ENCODE measurements around the gene GALNT13.

Gene GALNT13

DNA sequence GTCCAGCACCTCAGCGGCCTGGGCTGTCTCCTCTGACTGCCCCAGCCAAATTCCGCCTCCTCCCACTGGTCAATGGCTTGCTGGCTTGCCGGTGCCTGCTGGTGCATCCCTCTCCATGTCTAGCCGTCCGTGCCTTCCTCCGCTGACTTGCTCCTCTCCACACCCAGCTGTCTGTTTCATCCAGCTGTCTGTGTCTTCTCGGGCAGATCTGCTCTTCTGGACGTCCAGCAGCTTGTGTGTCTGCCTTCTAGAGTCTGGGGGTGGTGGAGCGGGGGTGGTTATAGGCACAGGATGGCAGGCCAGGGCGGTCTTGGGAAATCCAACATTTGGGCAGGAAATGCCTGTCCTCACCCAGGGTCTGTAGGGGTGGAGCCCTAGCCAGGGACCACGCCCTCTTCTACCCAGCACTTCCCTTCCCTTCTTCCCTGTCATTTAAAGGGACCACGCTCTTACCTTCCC is 369.2 kb downstream of the GALNT13 start:
- H4K20me1 ChIP-seq (ENCODE audit: insufficient read depth), result no peaks in the 10 kb centered on the region
- H3K4me3 ChIP-seq (IDR thresholded peaks at IDR 0.05; ENCODE audit: insufficient read depth, low read depth, low read length), result no peak overlapping the region
- no peaks in the 10 kb centered on the region for H3K27me3 ChIP-seq (ENCODE audit: insufficient read depth, low read depth)
- no peak overlapping the region for H3K4me2 ChIP-seq
- no peak overlapping the region for H3K9ac ChIP-seq
- no peaks in the 10 kb centered on the region for H3K4me1 ChIP-seq (ENCODE audit: low read depth, poor library complexity, severe bottlenecking)
- H2AFZ ChIP-seq (ENCODE audit: low read depth), result no peak overlapping the region
- no peak overlapping the region for H3K27ac ChIP-seq
- no peak for TF ChIP-seq CTCF (conservative IDR thresholded peaks at IDR 0.05; ENCODE audit: low read depth, low read length)
- H3K36me3 ChIP-seq (ENCODE audit: insufficient read depth), result no peaks in the 10 kb centered on the region
- H3K79me2 ChIP-seq (ENCODE audit: insufficient read depth, low read depth), result no peaks in the 10 kb centered on the region

- H3K4me2 ChIP-seq, result no peak overlapping the region
- no peaks in the 10 kb centered on the region for H3K36me3 ChIP-seq (ENCODE audit: insufficient read depth)
- no peak overlapping the region for H3K27ac ChIP-seq
- no peaks in the 10 kb centered on the region for H3K79me2 ChIP-seq (ENCODE audit: insufficient read depth, low read depth)
- H3K9ac ChIP-seq, result no peak overlapping the region
- H3K27me3 ChIP-seq (ENCODE audit: insufficient read depth, low read depth), result no peaks in the 10 kb centered on the region
- H3K4me1 ChIP-seq (ENCODE audit: low read depth, poor library complexity, severe bottlenecking), result no peaks in the 10 kb centered on the region
- no peak overlapping the region for H3K4me3 ChIP-seq (IDR thresholded peaks at IDR 0.05; ENCODE audit: insufficient read depth, low read depth, low read length)
- H4K20me1 ChIP-seq (ENCODE audit: insufficient read depth), result no peaks in the 10 kb centered on the region
- no peak overlapping the region for H2AFZ ChIP-seq (ENCODE audit: low read depth)
- TF ChIP-seq CTCF (conservative IDR thresholded peaks at IDR 0.05; ENCODE audit: low read depth, low read length), result no peak
Observed at GRCh38 chr2:154242687-154243086, 371.0 kb downstream of the GALNT13 start.

- Histone ChIP-seq H4K20me1 (ENCODE audit: insufficient read depth) (no peaks in the 10 kb centered on the region), H3K27ac (no peak overlapping the region), H3K4me3 (IDR thresholded peaks at IDR 0.05; ENCODE audit: insufficient read depth, low read depth, low read length) (no peak overlapping the region), H3K27me3 (ENCODE audit: insufficient read depth, low read depth) (no peaks in the 10 kb centered on the region), H3K79me2 (ENCODE audit: insufficient read depth, low read depth) (no peaks in the 10 kb centered on the region), H3K4me1 (ENCODE audit: low read depth, poor library complexity, severe bottlenecking) (no peaks in the 10 kb centered on the region), H2AFZ (ENCODE audit: low read depth) (no peak overlapping the region), H3K4me2 (no peak overlapping the region), H3K9ac (no peak overlapping the region), H3K36me3 (ENCODE audit: insufficient read depth) (no peaks in the 10 kb centered on the region)
- TF ChIP-seq CTCF (conservative IDR thresholded peaks at IDR 0.05; ENCODE audit: low read depth, low read length), result no peak
Observed at GRCh38 chr2:154243685-154244084, 372.0 kb downstream of the GALNT13 start.

- Histone ChIP-seq H2AFZ (ENCODE audit: low read depth) (no peak overlapping the region), H3K4me3 (IDR thresholded peaks at IDR 0.05; ENCODE audit: insufficient read depth, low read depth, low read length) (no peak overlapping the region), H4K20me1 (ENCODE audit: insufficient read depth) (no peaks in the 10 kb centered on the region), H3K4me1 (ENCODE audit: low read depth, poor library complexity, severe bottlenecking) (no peaks in the 10 kb centered on the region), H3K27ac (no peak overlapping the region), H3K27me3 (ENCODE audit: insufficient read depth, low read depth) (no peaks in the 10 kb centered on the region), H3K36me3 (ENCODE audit: insufficient read depth) (no peaks in the 10 kb centered on the region), H3K79me2 (ENCODE audit: insufficient read depth, low read depth) (no peaks in the 10 kb centered on the region), H3K9ac (no peak overlapping the region), H3K4me2 (no peak overlapping the region)
- no peak for TF ChIP-seq CTCF (conservative IDR thresholded peaks at IDR 0.05; ENCODE audit: low read depth, low read length)
Observed at GRCh38 chr2:154244932-154245331, 373.2 kb downstream of the GALNT13 start.
